Sciatic nerve (tissue), 2 donors: ENCODE measurements around the gene IMMP2L. TPM values are rescaled to one million over a fixed set of nuclear protein-coding genes. Genes with fewer than 3 reads are reported as not detected.
"Not testable (repeated sequence)": the region's sequence is repeated elsewhere in the genome, so short reads cannot be mapped to it uniquely, and the experiment has no call there.

ENCODE experiments used
- ATAC-seq: fragments of 200-7000 bp; cut with Tn5 transposase; one replicate; pipeline ENCODE4 v1.9.1; 2020; ENCODE audit warnings: mild to moderate bottlenecking, moderate library complexity
- DNase-seq: peaks from one replicate; pipeline ENCODE4 v3.0.0-alpha.2; 2020; ENCODE audit warnings: low spot score
- intact Hi-C: fragments of 100-400 bp; cut with DNase I; formaldehyde crosslinking; loops from one replicate; pipeline ENCODE4 v1.14.2; 2022
- total RNA-seq: library from RNA; stranded (reverse); fragmentation: NEBNext Ultra II Directional; extraction: Animal tissue kit (Norgen Biotek cat#: 25700); gene quantifications from one replicate; pipeline ENCODE4 v1.2.1, GENCODE V29; 2021
- donor health status: DM: no; HTN: no; CAD: no.
- donor health status: DM: no; HTN: no; CAD: no.

The IMMP2L gene
- total RNA-seq, 1 donor from 2014 or later = 33.6 TPM

- DNase-seq = no peak
- no peak for ATAC-seq
- intact Hi-C loops = no loop called here
Observed at GRCh38 chr7:111513566-111513965, 48.7 kb downstream of the IMMP2L start.

GRCh38 chr7:111511845-111512244 is 50.4 kb downstream of the IMMP2L start:
- DNase-seq (no peak), ATAC-seq (no peak)
- intact Hi-C loops = no loop called here

- DNase-seq = no peak
- intact Hi-C loops = no loop called here
- ATAC-seq = no peak
Observed at GRCh38 chr7:111510584-111511378, 51.5 kb downstream of the IMMP2L start.

DNA sequence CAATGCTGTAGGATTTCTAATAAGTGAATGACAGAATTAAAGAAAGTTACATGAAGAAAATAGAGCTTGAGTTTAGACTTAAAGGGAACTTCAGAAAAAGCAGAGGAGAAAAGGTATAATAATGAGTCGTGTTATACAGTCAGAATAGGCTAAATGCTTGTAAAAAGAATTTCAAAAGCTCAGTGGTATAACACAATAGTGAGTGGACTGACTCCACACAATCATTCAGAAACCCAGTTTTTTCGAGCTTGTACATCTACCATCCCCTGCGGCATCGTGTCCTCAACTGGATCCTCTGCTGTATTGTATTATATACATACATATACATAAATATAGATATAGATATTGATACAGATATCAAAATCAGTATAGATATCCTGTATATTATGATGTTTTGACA is 52.2 kb downstream of the IMMP2L start:
- intact Hi-C loops = no loop called here
- no peak for DNase-seq
- no peak for ATAC-seq

DNA sequence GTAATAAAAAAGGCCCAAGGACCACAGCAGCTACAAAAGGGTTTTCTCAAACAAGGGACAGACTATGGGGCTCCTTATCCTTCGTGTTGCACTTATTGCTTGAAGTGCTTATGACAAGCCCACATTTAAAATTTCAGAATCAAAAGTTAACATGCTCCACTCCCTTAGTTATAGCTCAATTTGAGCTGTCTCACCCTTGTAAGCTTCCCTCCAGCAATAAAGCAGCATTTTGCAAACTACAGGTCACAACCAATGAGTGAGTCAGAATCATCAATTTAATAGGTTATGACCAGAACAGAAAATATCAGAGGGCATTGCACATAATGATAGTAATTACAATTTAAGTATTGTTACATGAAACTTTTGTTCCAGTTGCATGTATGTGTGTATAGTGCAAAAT is 53.0 kb downstream of the IMMP2L start:
- intact Hi-C loops = no loop called here

GRCh38 chr7:111508387-111508786 is 53.9 kb downstream of the IMMP2L start:
- intact Hi-C loops = no loop called here
- ATAC-seq (no peak), DNase-seq (no peak)

More for the DNA sequence above, 53.0 kb downstream of the IMMP2L start:
- no peak for ATAC-seq
- no peak for DNase-seq

- ATAC-seq, DNase-seq, intact Hi-C loops: not testable (repeated sequence)
Observed at GRCh38 chr7:111505422-111505821, 56.9 kb downstream of the IMMP2L start.

- intact Hi-C loops, DNase-seq, ATAC-seq: not testable (repeated sequence)
Observed at GRCh38 chr7:111501799-111502198, 60.5 kb downstream of the IMMP2L start.

DNA sequence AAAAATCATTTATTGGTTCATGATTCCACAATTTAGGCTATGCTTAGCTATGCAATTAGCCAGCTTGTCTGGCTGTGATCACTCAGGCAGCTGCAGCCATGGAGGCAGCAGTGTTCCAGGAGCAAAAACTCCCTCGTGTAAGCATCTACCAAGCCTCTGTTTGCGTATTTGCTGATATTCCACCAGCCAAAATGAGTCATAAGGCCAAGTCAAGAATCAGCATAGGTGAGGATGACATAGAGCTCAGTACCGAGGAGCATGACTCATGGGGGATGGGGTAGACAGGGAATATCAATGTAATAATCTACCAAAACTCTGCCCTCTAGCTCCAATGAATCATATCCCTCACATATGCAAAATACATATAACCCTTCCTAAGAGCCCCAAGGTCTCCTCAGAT is 63.3 kb downstream of the IMMP2L start:
- intact Hi-C loops = loop anchor here (5.0 kb wide), 1 partner anchor 1108 kb away; no protein-coding TSS in a partner anchor
- ATAC-seq = no peak
- no peak for DNase-seq

- no peak for DNase-seq
- intact Hi-C loops = loop anchor here (5.0 kb wide), 1 partner anchor 1109 kb away; no protein-coding TSS in a partner anchor
- no peak for ATAC-seq
Observed at GRCh38 chr7:111498391-111499007, 63.8 kb downstream of the IMMP2L start.

- DNase-seq (no peak), ATAC-seq (no peak)
Observed at GRCh38 chr7:111495173-111495810, 67.0 kb downstream of the IMMP2L start.

DNA sequence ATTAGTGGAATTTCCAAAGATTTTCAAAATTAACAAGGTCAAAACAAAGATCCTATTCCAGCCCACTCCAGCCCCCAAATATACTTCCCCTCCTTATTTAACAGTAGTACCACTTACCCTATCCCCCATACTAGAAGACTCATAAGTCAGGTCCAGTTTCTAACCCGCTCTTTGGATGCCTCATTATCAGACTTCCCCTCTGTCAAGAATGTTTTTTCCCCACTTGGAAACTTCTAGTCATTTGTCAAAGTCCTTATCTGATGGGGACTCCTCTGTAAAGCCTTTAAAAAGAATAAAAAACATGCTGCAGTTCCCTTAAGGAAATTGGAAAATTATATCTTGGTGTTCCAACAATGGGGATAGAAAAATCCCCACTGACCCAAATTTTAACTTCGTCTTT is 70.1 kb downstream of the IMMP2L start:
- ATAC-seq (no peak), DNase-seq (no peak)
- intact Hi-C loops = no loop called here

More at GRCh38 chr7:111495173-111495810, 67.0 kb downstream of the IMMP2L start:
- intact Hi-C loops = loop anchor here (5.0 kb wide), 1 partner anchor 1112 kb away; no protein-coding TSS in a partner anchor

GRCh38 chr7:111486472-111487142 is 75.7 kb downstream of the IMMP2L start:
- ATAC-seq = peak; percentile 68
- DNase-seq = no peak

DNA sequence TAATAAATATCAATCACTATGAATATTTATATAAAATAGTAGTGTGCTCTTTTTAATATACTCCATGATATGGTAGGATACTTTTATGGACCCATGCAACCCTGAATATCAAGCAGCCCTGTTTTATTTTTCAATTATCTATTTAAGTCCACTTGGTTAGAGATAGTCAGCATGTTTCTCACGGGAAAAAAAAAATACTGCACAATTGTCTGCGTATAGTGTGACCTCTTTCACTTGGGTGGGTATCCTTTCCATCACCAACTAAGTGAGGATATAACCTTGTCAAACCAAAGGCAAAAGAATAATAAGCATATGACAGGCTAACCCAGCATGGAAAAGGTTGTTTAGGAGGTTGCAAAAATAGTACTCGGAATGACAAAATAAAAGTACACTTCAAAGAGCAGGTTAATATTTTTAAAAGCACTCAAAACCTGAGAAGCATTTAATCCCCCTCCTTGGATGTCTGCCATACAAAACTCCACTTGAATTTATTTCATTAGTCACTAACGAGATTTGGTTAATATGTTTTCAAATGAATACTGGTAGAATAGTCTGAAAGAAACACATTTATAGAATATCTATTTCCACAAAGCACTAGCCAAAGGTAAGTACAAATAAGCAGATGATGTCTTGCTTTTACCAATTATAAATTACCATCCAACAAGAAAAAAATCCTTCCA is 76.5 kb downstream of the IMMP2L start:
- intact Hi-C loops = no loop called here
- ATAC-seq = no peak
- DNase-seq = no peak

More at GRCh38 chr7:111486472-111487142, 75.7 kb downstream of the IMMP2L start:
- intact Hi-C loops = no loop called here

- ATAC-seq = no peak
- intact Hi-C loops = loop anchor here (5.0 kb wide), 1 partner anchor 331 kb away; no protein-coding TSS in a partner anchor
- no peak for DNase-seq
Observed at GRCh38 chr7:111483078-111483477, 79.2 kb downstream of the IMMP2L start.

- DNase-seq (no peak), ATAC-seq (no peak)
- intact Hi-C loops = no loop called here
Observed at GRCh38 chr7:111477462-111478225, 84.6 kb downstream of the IMMP2L start.

GRCh38 chr7:111476586-111477293 is 85.6 kb downstream of the IMMP2L start:
- intact Hi-C loops = no loop called here
- ATAC-seq (no peak), DNase-seq (no peak)
